Measurements from ENCODE around the gene TDRD9.

The TDRD9 gene

GRCh38 chr14:104016873-104017650 is 88.8 kb downstream of the TDRD9 start:
- no peak for TF ChIP-seq ZFX (IDR thresholded peaks at IDR 0.05; ENCODE audit: borderline replicate concordance)
- TF ChIP-seq, protein P1, sequence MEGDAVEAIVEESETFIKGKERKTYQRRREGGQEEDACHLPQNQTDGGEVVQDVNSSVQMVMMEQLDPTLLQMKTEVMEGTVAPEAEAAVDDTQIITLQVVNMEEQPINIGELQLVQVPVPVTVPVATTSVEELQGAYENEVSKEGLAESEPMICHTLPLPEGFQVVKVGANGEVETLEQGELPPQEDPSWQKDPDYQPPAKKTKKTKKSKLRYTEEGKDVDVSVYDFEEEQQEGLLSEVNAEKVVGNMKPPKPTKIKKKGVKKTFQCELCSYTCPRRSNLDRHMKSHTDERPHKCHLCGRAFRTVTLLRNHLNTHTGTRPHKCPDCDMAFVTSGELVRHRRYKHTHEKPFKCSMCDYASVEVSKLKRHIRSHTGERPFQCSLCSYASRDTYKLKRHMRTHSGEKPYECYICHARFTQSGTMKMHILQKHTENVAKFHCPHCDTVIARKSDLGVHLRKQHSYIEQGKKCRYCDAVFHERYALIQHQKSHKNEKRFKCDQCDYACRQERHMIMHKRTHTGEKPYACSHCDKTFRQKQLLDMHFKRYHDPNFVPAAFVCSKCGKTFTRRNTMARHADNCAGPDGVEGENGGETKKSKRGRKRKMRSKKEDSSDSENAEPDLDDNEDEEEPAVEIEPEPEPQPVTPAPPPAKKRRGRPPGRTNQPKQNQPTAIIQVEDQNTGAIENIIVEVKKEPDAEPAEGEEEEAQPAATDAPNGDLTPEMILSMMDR (IDR thresholded peaks at IDR 0.05) = no peak
- no peak overlapping the region for H3K27ac ChIP-seq

GRCh38 chr14:104019029-104019428 is 90.8 kb downstream of the TDRD9 start:
- TF ChIP-seq ZFX (IDR thresholded peaks at IDR 0.05; ENCODE audit: borderline replicate concordance) = no peak
- TF ChIP-seq, protein P1 (IDR thresholded peaks at IDR 0.05) = no peak
- no peak overlapping the region for H3K27ac ChIP-seq

DNA sequence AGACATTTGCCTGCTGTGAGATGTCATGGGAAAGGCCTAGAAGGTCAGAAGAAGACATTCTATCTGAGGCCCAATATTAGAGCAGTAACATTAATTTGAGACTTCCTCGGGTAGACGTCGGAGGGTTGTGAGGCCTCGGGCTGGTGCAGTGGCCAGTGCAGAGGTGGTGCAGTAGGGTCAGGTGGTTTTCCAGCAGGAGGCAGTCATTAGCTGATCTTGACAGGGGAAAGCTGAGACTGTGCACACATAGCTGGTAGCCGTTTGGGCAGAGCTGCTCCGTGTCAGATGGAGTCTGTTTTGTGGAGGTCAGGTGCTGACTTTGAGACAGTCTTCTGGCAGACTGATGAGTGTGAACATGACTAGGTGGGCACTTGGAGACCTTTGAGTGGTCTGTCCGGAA is 91.5 kb downstream of the TDRD9 start:
- no peak overlapping the region for H3K27ac ChIP-seq
- TF ChIP-seq, protein P1 (IDR thresholded peaks at IDR 0.05) = no peak
- no peak for TF ChIP-seq ZFX (IDR thresholded peaks at IDR 0.05; ENCODE audit: borderline replicate concordance)

- H3K27ac ChIP-seq = no peak overlapping the region
- no peak for TF ChIP-seq ZFX (IDR thresholded peaks at IDR 0.05; ENCODE audit: borderline replicate concordance)
- TF ChIP-seq, protein P1 (IDR thresholded peaks at IDR 0.05) = no peak
Observed at GRCh38 chr14:104020471-104020870, 92.2 kb downstream of the TDRD9 start.

- no peak overlapping the region for H3K27ac ChIP-seq
- no peak for TF ChIP-seq ZFX (IDR thresholded peaks at IDR 0.05; ENCODE audit: borderline replicate concordance)
- TF ChIP-seq, protein P1 (IDR thresholded peaks at IDR 0.05) = no peak
Observed at GRCh38 chr14:104023325-104024055, 95.2 kb downstream of the TDRD9 start.

DNA sequence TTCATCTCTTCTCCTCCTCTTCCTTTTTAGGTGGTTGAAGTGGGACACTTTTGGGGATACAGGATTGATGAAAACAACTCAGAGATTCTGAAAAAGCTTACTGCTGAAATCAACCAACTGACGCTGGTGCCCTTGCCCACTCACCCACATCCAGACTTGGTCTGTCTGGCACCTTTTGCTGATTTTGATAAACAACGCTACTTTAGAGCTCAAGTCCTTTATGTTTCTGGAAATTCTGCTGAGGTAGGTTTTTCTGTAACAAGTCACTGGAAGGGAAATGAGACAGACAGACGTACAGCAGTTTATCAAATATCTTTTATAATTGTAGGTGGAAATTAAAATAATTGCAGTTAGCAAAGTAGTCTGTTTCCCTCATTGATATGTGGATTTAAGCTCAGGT is 97.3 kb downstream of the TDRD9 start:
- H3K27ac ChIP-seq = no peak overlapping the region
- TF ChIP-seq, protein P1 (IDR thresholded peaks at IDR 0.05) = no peak
- no peak for TF ChIP-seq ZFX (IDR thresholded peaks at IDR 0.05; ENCODE audit: borderline replicate concordance)

- no peak overlapping the region for H3K27ac ChIP-seq
- TF ChIP-seq ZFX (IDR thresholded peaks at IDR 0.05; ENCODE audit: borderline replicate concordance) = no peak
- TF ChIP-seq, protein P1 (IDR thresholded peaks at IDR 0.05) = no peak
Observed at GRCh38 chr14:104026024-104026423, 97.8 kb downstream of the TDRD9 start.
